HepG2 (cell line): ENCODE data around the gene TFRC.
"Not testable (repeated sequence)": the region's sequence is repeated elsewhere in the genome, so short reads cannot be mapped to it uniquely, and the experiment has no call there.

Source experiments
- CTCF ChIP-seq: sonication (generic); formaldehyde crosslinking; IDR thresholded peaks from 2 replicates; pipeline ENCODE4 v1.5.0; 2020; ENCODE audit warnings: mild to moderate bottlenecking, missing genetic modification reagents, moderate library complexity
- EP300 ChIP-seq, 3 experiments: sonication (generic) in 1 of 3; formaldehyde crosslinking in 1 of 3; IDR thresholded peaks; 2 replicates each; pipeline versions ENCODE4 v1.5.1 to v1.6.1; 2011 to 2020; ENCODE audit warnings: low read depth in 2 of 3, low read length in 2 of 3, borderline replicate concordance in 1 of 3, improper control_type of control experiment in 1 of 3, mild to moderate bottlenecking in 1 of 3, missing genetic modification reagents in 1 of 3, moderate library complexity in 1 of 3
- ESRRA ChIP-seq: sonication (generic); formaldehyde crosslinking; IDR thresholded peaks from 2 replicates; pipeline ENCODE4 v1.5.1; 2020; ENCODE audit warnings: mild to moderate bottlenecking, low read depth, missing genetic modification reagents
- RBM39 ChIP-seq: fragments of 200-400 bp; formaldehyde crosslinking; IDR thresholded peaks from one replicate; pipeline ENCODE4 v1.6.1; 2018; ENCODE audit warnings: antibody characterized with exemption, mild to moderate bottlenecking, low read depth, low read length; ENCODE audit not compliant: poor library complexity, severe bottlenecking
- RFXANK ChIP-seq: IDR thresholded peaks from 2 replicates; pipeline ENCODE4 v1.6.1; 2016
- ZFP62 ChIP-seq: sonication (generic); formaldehyde crosslinking; IDR thresholded peaks from 2 replicates; pipeline ENCODE4 v1.4.0; 2020; ENCODE audit warnings: missing genetic modification reagents
- ZFX ChIP-seq: sonication (generic); formaldehyde crosslinking; IDR thresholded peaks from 2 replicates; pipeline ENCODE4 v1.4.0; 2020; ENCODE audit warnings: mild to moderate bottlenecking, low read depth, missing genetic modification reagents, moderate library complexity
- ZNF749 ChIP-seq: sonication (generic); formaldehyde crosslinking; IDR thresholded peaks from 2 replicates; pipeline ENCODE4 v1.8.0; 2022; ENCODE audit warnings: mild to moderate bottlenecking, missing genetic modification reagents, moderate library complexity, borderline replicate concordance
- ZNF782 ChIP-seq: sonication (generic); formaldehyde crosslinking; IDR thresholded peaks from 2 replicates; pipeline ENCODE4 v1.4.0; 2020; ENCODE audit warnings: missing genetic modification reagents, mild to moderate bottlenecking, borderline replicate concordance
- ZNF792 ChIP-seq: IDR thresholded peaks from 2 replicates; pipeline ENCODE4 v1.6.1; 2016
- ZXDC ChIP-seq: sonication (generic); formaldehyde crosslinking; IDR thresholded peaks from 2 replicates; pipeline ENCODE4 v1.5.0; 2020; ENCODE audit warnings: mild to moderate bottlenecking, missing genetic modification reagents

GRCh38 chr3:196005338-196005737 lies 76.6 kb downstream of the TFRC start:
- not testable (repeated sequence) for TF ChIP-seq ZNF749 (CRISPR knock-in tag); ZNF782; EP300 (IDR thresholded peaks at IDR 0.05; ENCODE audit: low read depth in 2 of 2, low read length in 2 of 2); EP300 (CRISPR knock-in tag; IDR thresholded peaks at IDR 0.05; ENCODE audit: borderline replicate concordance); ZNF792; ESRRA (CRISPR knock-in tag); ZFP62 (CRISPR knock-in tag); ZXDC (CRISPR knock-in tag); ZFX (CRISPR knock-in tag); CTCF (CRISPR knock-in tag); RBM39; RFXANK (CRISPR knock-in tag)
